HL-60 (cell line): ENCODE data around the gene SUPT4H1.
A peak's percentile ranks its signal among the peaks of the same experiment; 100 is the strongest.

Experiments
- DNase-seq, 2 experiments: peaks; one replicate each; pipeline ENCODE4 v3.0.0-alpha.2; 2010 to 2020; ENCODE audit warnings: low read depth in 1 of 2, low spot score in 1 of 2
- H3K27ac ChIP-seq: fragments of 250-450 bp; sonication (Bioruptor Pico); replicated peaks from 2 replicates; pipeline ENCODE4 v1.5.1; 2020; ENCODE audit warnings: mild to moderate bottlenecking, moderate library complexity
- H3K27me3 ChIP-seq: fragments of 250-450 bp; sonication (Bioruptor Pico); 2 replicates; pipeline ENCODE4 v1.5.1; 2021; ENCODE audit warnings: mild to moderate bottlenecking, moderate library complexity; ENCODE audit not compliant: insufficient read depth, poor library complexity, severe bottlenecking
- H3K4me3 ChIP-seq: replicated peaks from 2 replicates; pipeline ENCODE4 v1.5.1; 2011; ENCODE audit warnings: mild to moderate bottlenecking, control low read depth, low read length; ENCODE audit not compliant: insufficient read depth
- GABPA ChIP-seq: IDR thresholded peaks from 2 replicates; pipeline ENCODE4 v1.6.1; 2012; ENCODE audit warnings: low read depth
- POLR2AphosphoS5 ChIP-seq: IDR thresholded peaks from 2 replicates; pipeline ENCODE4 v1.6.1; 2012; ENCODE audit warnings: low read depth
- SPI1 ChIP-seq: IDR thresholded peaks from 2 replicates; pipeline ENCODE4 v1.6.1; 2012; ENCODE audit warnings: low read depth, mild to moderate bottlenecking, borderline replicate concordance
- TF ChIP-seq, protein P1 (sequence below): IDR thresholded peaks from one replicate; pipeline ENCODE4 v1.5.1; 2011; ENCODE audit warnings: low read length, control low read depth, inconsistent platforms; ENCODE audit not compliant: insufficient read depth
- TF ChIP-seq, protein P2 (sequence below): IDR thresholded peaks from 2 replicates; pipeline ENCODE4 v1.6.1; 2012; ENCODE audit warnings: low read depth; ENCODE audit not compliant: insufficient replicate concordance

The SUPT4H1 gene

DNA sequence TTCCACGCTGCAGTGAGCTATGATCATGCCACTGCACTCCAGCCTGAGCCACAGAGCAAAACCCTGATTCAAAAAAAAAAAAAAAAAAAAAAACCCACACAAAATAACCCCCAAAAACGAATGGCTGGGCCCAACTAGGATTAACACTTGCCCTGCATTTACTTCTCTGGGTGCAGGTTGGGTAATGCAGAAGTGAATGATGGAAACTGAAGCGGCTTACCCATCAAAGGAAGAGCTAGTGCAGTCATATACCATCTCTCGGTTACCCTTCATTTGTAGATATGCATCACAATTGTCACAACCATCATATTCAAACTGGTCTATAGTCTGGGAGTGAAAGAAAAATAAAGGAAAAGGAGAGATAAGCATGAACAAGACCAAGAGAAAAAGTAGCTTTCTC, 819 bp downstream of the SUPT4H1 start:
- Histone ChIP-seq H3K4me3 (peak overlapping the region; percentile 77), H3K27ac (peak overlapping the region; percentile 85), H3K27me3 (no peaks in the 10 kb centered on the region)
- no peak for DNase-seq
- TF ChIP-seq SPI1 (no peak), POLR2AphosphoS5 (no peak), GABPA (no peak)
- TF ChIP-seq, protein P1, sequence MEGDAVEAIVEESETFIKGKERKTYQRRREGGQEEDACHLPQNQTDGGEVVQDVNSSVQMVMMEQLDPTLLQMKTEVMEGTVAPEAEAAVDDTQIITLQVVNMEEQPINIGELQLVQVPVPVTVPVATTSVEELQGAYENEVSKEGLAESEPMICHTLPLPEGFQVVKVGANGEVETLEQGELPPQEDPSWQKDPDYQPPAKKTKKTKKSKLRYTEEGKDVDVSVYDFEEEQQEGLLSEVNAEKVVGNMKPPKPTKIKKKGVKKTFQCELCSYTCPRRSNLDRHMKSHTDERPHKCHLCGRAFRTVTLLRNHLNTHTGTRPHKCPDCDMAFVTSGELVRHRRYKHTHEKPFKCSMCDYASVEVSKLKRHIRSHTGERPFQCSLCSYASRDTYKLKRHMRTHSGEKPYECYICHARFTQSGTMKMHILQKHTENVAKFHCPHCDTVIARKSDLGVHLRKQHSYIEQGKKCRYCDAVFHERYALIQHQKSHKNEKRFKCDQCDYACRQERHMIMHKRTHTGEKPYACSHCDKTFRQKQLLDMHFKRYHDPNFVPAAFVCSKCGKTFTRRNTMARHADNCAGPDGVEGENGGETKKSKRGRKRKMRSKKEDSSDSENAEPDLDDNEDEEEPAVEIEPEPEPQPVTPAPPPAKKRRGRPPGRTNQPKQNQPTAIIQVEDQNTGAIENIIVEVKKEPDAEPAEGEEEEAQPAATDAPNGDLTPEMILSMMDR: no peak
- TF ChIP-seq, protein P2, sequence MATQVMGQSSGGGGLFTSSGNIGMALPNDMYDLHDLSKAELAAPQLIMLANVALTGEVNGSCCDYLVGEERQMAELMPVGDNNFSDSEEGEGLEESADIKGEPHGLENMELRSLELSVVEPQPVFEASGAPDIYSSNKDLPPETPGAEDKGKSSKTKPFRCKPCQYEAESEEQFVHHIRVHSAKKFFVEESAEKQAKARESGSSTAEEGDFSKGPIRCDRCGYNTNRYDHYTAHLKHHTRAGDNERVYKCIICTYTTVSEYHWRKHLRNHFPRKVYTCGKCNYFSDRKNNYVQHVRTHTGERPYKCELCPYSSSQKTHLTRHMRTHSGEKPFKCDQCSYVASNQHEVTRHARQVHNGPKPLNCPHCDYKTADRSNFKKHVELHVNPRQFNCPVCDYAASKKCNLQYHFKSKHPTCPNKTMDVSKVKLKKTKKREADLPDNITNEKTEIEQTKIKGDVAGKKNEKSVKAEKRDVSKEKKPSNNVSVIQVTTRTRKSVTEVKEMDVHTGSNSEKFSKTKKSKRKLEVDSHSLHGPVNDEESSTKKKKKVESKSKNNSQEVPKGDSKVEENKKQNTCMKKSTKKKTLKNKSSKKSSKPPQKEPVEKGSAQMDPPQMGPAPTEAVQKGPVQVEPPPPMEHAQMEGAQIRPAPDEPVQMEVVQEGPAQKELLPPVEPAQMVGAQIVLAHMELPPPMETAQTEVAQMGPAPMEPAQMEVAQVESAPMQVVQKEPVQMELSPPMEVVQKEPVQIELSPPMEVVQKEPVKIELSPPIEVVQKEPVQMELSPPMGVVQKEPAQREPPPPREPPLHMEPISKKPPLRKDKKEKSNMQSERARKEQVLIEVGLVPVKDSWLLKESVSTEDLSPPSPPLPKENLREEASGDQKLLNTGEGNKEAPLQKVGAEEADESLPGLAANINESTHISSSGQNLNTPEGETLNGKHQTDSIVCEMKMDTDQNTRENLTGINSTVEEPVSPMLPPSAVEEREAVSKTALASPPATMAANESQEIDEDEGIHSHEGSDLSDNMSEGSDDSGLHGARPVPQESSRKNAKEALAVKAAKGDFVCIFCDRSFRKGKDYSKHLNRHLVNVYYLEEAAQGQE: no peak

GRCh38 chr17:58348038-58348437, 4.0 kb downstream of the SUPT4H1 start:
- Histone ChIP-seq H3K4me3 (no peak overlapping the region), H3K27me3 (no peaks in the 10 kb centered on the region), H3K27ac (no peak overlapping the region)
- DNase-seq: no peak
- 0 out of 2 replicates have a peak, but pooled peaks have one; percentile 35 for TF ChIP-seq POLR2AphosphoS5
- TF ChIP-seq, protein P1: no peak

GRCh38 chr17:58345500-58345899, 6.5 kb downstream of the SUPT4H1 start:
- no peak overlapping the region; the same call in 1 of the 2 replicates for H3K4me3 ChIP-seq
- no peak for DNase-seq
- TF ChIP-seq SPI1 (no peak), POLR2AphosphoS5 (no peak), GABPA (no peak)
- TF ChIP-seq, protein P2: no peak
- TF ChIP-seq, protein P1: no peak
- H3K27me3 ChIP-seq: no peaks in the 10 kb centered on the region
- peak overlapping the region; percentile 82 for H3K27ac ChIP-seq

GRCh38 chr17:58344791-58345157, 7.2 kb downstream of the SUPT4H1 start:
- Histone ChIP-seq H3K27me3 (no peaks in the 10 kb centered on the region), H3K4me3 (peak overlapping the region; percentile 16), H3K27ac (peak overlapping the region; percentile 82)
- peak in 1 of 2 experiments; percentile 76 for DNase-seq
- TF ChIP-seq POLR2AphosphoS5 (no peak), SPI1 (no peak), GABPA (no peak)
- TF ChIP-seq, protein P1: no peak
- TF ChIP-seq, protein P2: no peak
